ENCODE results near the gene LRG1.
"Not testable (repeated sequence)": the region's sequence is repeated elsewhere in the genome, so short reads cannot be mapped to it uniquely, and the experiment has no call there.

Gene LRG1

DNA sequence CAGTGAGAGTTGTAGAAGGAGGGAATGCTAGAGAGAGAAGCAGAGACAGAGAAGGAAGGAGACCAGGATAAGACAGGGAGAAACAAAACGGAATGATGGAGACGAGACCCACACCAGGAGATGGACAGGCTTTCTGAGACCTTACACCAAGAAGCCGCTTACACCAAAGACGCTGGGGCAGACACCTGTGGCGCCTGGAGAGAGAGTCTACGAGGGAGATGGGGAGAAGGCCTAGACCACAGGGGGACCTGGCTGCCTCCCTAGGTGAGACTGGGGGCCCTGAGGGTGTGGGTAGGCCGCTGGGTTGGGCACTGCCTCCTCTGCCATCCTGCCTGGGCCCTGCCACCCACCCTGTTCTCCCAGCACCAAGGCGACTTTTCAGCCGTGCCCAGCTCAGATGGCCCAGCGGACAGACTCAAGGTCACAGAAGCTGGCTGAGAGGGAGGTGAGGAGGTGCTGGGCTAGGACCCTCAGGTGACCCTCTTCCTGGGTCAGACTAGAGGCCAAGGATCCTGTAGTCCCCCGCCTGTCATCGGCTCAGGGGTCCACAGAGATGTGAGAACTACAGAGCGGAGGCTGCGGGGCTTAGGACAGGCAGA lies 9.8 kb downstream of the LRG1 start:
- TF ChIP-seq, protein P1, sequence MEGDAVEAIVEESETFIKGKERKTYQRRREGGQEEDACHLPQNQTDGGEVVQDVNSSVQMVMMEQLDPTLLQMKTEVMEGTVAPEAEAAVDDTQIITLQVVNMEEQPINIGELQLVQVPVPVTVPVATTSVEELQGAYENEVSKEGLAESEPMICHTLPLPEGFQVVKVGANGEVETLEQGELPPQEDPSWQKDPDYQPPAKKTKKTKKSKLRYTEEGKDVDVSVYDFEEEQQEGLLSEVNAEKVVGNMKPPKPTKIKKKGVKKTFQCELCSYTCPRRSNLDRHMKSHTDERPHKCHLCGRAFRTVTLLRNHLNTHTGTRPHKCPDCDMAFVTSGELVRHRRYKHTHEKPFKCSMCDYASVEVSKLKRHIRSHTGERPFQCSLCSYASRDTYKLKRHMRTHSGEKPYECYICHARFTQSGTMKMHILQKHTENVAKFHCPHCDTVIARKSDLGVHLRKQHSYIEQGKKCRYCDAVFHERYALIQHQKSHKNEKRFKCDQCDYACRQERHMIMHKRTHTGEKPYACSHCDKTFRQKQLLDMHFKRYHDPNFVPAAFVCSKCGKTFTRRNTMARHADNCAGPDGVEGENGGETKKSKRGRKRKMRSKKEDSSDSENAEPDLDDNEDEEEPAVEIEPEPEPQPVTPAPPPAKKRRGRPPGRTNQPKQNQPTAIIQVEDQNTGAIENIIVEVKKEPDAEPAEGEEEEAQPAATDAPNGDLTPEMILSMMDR (conservative IDR thresholded peaks at IDR 0.05; ENCODE audit: low read depth): no peak
- ChIA-PET CTCF (interaction anchor here (0.8 kb wide), 1 partner anchor 26 kb away, joined by 4 read pairs; no protein-coding TSS in a partner anchor), POLR2A (ENCODE audit: low non-redundant PET) (no interaction called here)
- DNase-seq (ENCODE audit: low spot score): no peak
- no peak overlapping the region for H3K27ac ChIP-seq

GRCh38 chr19:4528843-4529242 lies 11.0 kb downstream of the LRG1 start:
- H3K27ac ChIP-seq: no peak overlapping the region
- DNase-seq (ENCODE audit: low spot score): no peak
- CTCF ChIA-PET: interaction anchor here (1.1 kb wide), 1 partner anchor 18 kb away, joined by 3 read pairs; no protein-coding TSS in a partner anchor
- TF ChIP-seq, protein P1 (conservative IDR thresholded peaks at IDR 0.05; ENCODE audit: low read depth): no peak
- POLR2A ChIA-PET (ENCODE audit: low non-redundant PET): no interaction called here

- DNase-seq (ENCODE audit: low spot score); H3K27ac ChIP-seq; POLR2A ChIA-PET (ENCODE audit: low non-redundant PET): not testable (repeated sequence)
- CTCF ChIA-PET: interaction anchor here (0.6 to 1.4 kb wide), 4 partner anchors 18 to 1417 kb away, joined by 3 to 4 read pairs (median 3); no protein-coding TSS in a partner anchor
Observed at GRCh38 chr19:4527377-4527776, 12.5 kb downstream of the LRG1 start.

DNA sequence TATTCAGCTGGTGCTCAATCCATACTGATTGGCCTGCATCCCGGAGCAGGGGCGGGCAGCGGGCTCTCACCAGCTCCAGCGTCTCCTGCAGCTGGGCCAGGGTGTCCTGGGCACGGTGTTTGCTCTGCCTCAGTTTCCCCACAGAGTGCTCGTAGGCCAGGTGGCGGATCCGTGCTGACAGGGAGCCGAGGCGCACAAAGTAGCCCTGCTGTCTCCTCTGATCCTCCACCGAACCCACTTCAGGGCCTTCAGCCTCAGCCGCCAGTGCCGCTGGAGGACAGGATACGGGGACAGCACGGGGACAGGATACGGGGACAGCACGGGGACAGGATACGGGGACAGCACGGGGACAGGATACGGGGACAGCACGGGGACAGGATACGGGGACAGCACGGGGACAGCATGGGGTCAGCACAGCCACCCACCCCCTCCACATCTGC lies 14.3 kb downstream of the LRG1 start:
- no peak for DNase-seq (ENCODE audit: low spot score)
- no peak overlapping the region for H3K27ac ChIP-seq
- POLR2A ChIA-PET (ENCODE audit: low non-redundant PET): interaction anchor here (0.8 kb wide), 1 partner anchor 69 kb away, joined by 3 read pairs; no protein-coding TSS in a partner anchor
- TF ChIP-seq, protein P1 (conservative IDR thresholded peaks at IDR 0.05; ENCODE audit: low read depth): no peak
- CTCF ChIA-PET: interaction anchor here (0.6 to 3.2 kb wide), 18 partner anchors 9 to 1151 kb away, joined by 3 to 24 read pairs (median 4); partner anchors contain the start of gene PLIN5

- CTCF ChIA-PET: interaction anchor here (0.6 to 3.2 kb wide), 21 partner anchors 8 to 1152 kb away, joined by 3 to 24 read pairs (median 3); partner anchors contain the start of gene PLIN5
- H3K27ac ChIP-seq: no peak overlapping the region
- TF ChIP-seq, protein P1 (conservative IDR thresholded peaks at IDR 0.05; ENCODE audit: low read depth): peak; percentile 80
- DNase-seq (ENCODE audit: low spot score): peak; percentile 49
- POLR2A ChIA-PET (ENCODE audit: low non-redundant PET): interaction anchor here (0.8 kb wide), 1 partner anchor 68 kb away, joined by 3 read pairs; no protein-coding TSS in a partner anchor
Observed at GRCh38 chr19:4524808-4525562, 14.9 kb downstream of the LRG1 start.

GRCh38 chr19:4523306-4524110 lies 16.3 kb downstream of the LRG1 start:
- no peak overlapping the region for H3K27ac ChIP-seq
- ChIA-PET POLR2A (ENCODE audit: low non-redundant PET) (no interaction called here), CTCF (interaction anchor here (0.6 to 3.2 kb wide), 10 partner anchors 11 to 1243 kb away, joined by 3 to 24 read pairs (median 3); partner anchors contain the start of gene PLIN5)
- TF ChIP-seq, protein P1 (conservative IDR thresholded peaks at IDR 0.05; ENCODE audit: low read depth): peak; percentile 71
- DNase-seq (ENCODE audit: low spot score): no peak

Measured in RWPE1 (cell line).